Stimulated activated naive B cell treated with anti-CD40 and anti-IgM and Interleukin-4, amounts not matched to agents 10 μg/mL and 1 μg/mL and 100 μg/mL, for 72 hours (primary cell): ENCODE data around the gene ZNRF4.
"Not testable (repeated sequence)": the region's sequence is repeated elsewhere in the genome, so short reads cannot be mapped to it uniquely, and the experiment has no call there.

ENCODE experiments used
- ATAC-seq, 2 donors: fragments of 150-1000 bp; cut with Tn5 transposase; replicated peaks; 2 replicates each; pipeline ENCODE4 v1.10.0; 2021; ENCODE audit warnings: moderate library complexity in 1 of 2
- DNase-seq: peaks from one replicate; pipeline ENCODE4 v3.0.0; 2021
- H3K27ac Mint-ChIP-seq: one replicate; pipeline ENCODE4 v1.8.0; 2022; ENCODE audit warnings: mild to moderate bottlenecking, mixed read lengths
- H3K27me3 Mint-ChIP-seq, 2 donors: one replicate each; pipeline ENCODE4 v1.8.0; 2022; ENCODE audit warnings: mixed read lengths in 2 of 2
- H3K36me3 Mint-ChIP-seq, 2 donors: one replicate each; pipeline ENCODE4 v1.8.0; 2022; ENCODE audit warnings: mixed read lengths in 2 of 2, mild to moderate bottlenecking in 1 of 2
- H3K4me1 Mint-ChIP-seq, 2 donors: one replicate each; pipeline ENCODE4 v1.8.0; 2022; ENCODE audit warnings: mixed read lengths in 2 of 2, mild to moderate bottlenecking in 1 of 2
- H3K4me3 Mint-ChIP-seq, 2 donors: one replicate each; pipeline ENCODE4 v1.8.0; 2022; ENCODE audit warnings: mild to moderate bottlenecking in 2 of 2, mixed read lengths in 2 of 2, moderate library complexity in 1 of 2
- H3K9me3 Mint-ChIP-seq, 2 donors: one replicate each; pipeline ENCODE4 v1.8.0; 2022; ENCODE audit warnings: mixed read lengths in 2 of 2, mild to moderate bottlenecking in 1 of 2

The ZNRF4 gene

GRCh38 chr19:5434970-5435641 is 20.1 kb upstream of the ZNRF4 start:
- Mint-ChIP-seq H3K27me3 (peaks cover 22 to 33% of the 10 kb centered on the region in 2 donors), H3K4me1 (peaks cover 0 to 5% of the 10 kb centered on the region in 2 donors), H3K36me3 (no peaks in the 10 kb centered on the region), H3K9me3 (no peaks in the 10 kb centered on the region), H3K4me3 (no peak overlapping the region), H3K27ac (no peak overlapping the region)
- ATAC-seq (peak; percentile 49 to 68), DNase-seq (no peak)

- DNase-seq (no peak), ATAC-seq (no peak)
- Mint-ChIP-seq H3K9me3 (no peaks in the 10 kb centered on the region), H3K4me1 (peaks cover 0 to 5% of the 10 kb centered on the region in 2 donors), H3K4me3 (no peak overlapping the region), H3K27ac (no peak overlapping the region), H3K27me3 (peaks cover 22 to 33% of the 10 kb centered on the region in 2 donors), H3K36me3 (no peaks in the 10 kb centered on the region)
Measured at GRCh38 chr19:5435642-5436017, 19.6 kb upstream of the ZNRF4 start.

- H3K27me3 Mint-ChIP-seq = peaks cover 17 to 31% of the 10 kb centered on the region in 2 donors
- no peak overlapping the region for H3K27ac Mint-ChIP-seq
- DNase-seq (no peak), ATAC-seq (no peak)
- no peaks in the 10 kb centered on the region for H3K36me3 Mint-ChIP-seq
- peaks cover 0 to 5% of the 10 kb centered on the region in 2 donors for H3K4me1 Mint-ChIP-seq
- H3K4me3 Mint-ChIP-seq = no peak overlapping the region
- H3K9me3 Mint-ChIP-seq = no peaks in the 10 kb centered on the region
Measured at GRCh38 chr19:5436106-5436947, 18.9 kb upstream of the ZNRF4 start.

- peaks cover 0 to 5% of the 10 kb centered on the region in 2 donors for H3K4me1 Mint-ChIP-seq
- peaks cover 17 to 25% of the 10 kb centered on the region in 2 donors for H3K27me3 Mint-ChIP-seq
- DNase-seq = no peak
- H3K4me3 Mint-ChIP-seq = no peak overlapping the region
- no peaks in the 10 kb centered on the region for H3K9me3 Mint-ChIP-seq
- no peak for ATAC-seq
- no peaks in the 10 kb centered on the region for H3K36me3 Mint-ChIP-seq
- no peak overlapping the region for H3K27ac Mint-ChIP-seq
Measured at GRCh38 chr19:5436948-5437306, 18.3 kb upstream of the ZNRF4 start.

GRCh38 chr19:5438756-5439155 is 16.5 kb upstream of the ZNRF4 start:
- not testable (repeated sequence) for H3K27ac Mint-ChIP-seq, ATAC-seq, DNase-seq, H3K4me3 Mint-ChIP-seq, H3K9me3 Mint-ChIP-seq, H3K36me3 Mint-ChIP-seq, H3K4me1 Mint-ChIP-seq
- peaks cover 21 to 30% of the 10 kb centered on the region in 2 donors for H3K27me3 Mint-ChIP-seq

- DNase-seq (no peak), ATAC-seq (no peak)
- Mint-ChIP-seq H3K9me3 (no peaks in the 10 kb centered on the region), H3K36me3 (no peaks in the 10 kb centered on the region), H3K4me3 (no peak overlapping the region), H3K27ac (no peak overlapping the region), H3K27me3 (peaks cover 25 to 35% of the 10 kb centered on the region in 2 donors), H3K4me1 (peaks cover 0 to 5% of the 10 kb centered on the region in 2 donors)
Measured at GRCh38 chr19:5439452-5439851, 15.8 kb upstream of the ZNRF4 start.

GRCh38 chr19:5440299-5440698 is 14.9 kb upstream of the ZNRF4 start:
- Mint-ChIP-seq H3K4me1 (peaks cover 0 to 1% of the 10 kb centered on the region in 2 donors), H3K27me3 (peaks cover 30 to 39% of the 10 kb centered on the region in 2 donors), H3K9me3 (no peaks in the 10 kb centered on the region), H3K36me3 (no peaks in the 10 kb centered on the region), H3K4me3 (no peak overlapping the region), H3K27ac (no peak overlapping the region)
- ATAC-seq = no peak
- no peak for DNase-seq

GRCh38 chr19:5443723-5444122 is 11.5 kb upstream of the ZNRF4 start:
- H3K27ac Mint-ChIP-seq = peak overlapping the region; percentile 60
- H3K4me1 Mint-ChIP-seq = no peaks in the 10 kb centered on the region
- ATAC-seq (no peak), DNase-seq (no peak)
- no peaks in the 10 kb centered on the region for H3K36me3 Mint-ChIP-seq
- H3K27me3 Mint-ChIP-seq = peaks cover 36 to 39% of the 10 kb centered on the region in 2 donors
- H3K4me3 Mint-ChIP-seq = no peak overlapping the region
- no peaks in the 10 kb centered on the region for H3K9me3 Mint-ChIP-seq

- Mint-ChIP-seq H3K36me3 (no peaks in the 10 kb centered on the region), H3K4me3 (no peak overlapping the region), H3K4me1 (no peaks in the 10 kb centered on the region), H3K27ac (no peak overlapping the region), H3K9me3 (no peaks in the 10 kb centered on the region), H3K27me3 (peaks cover 39% of the 10 kb centered on the region in 2 donors)
- no peak for ATAC-seq
- no peak for DNase-seq
Measured at GRCh38 chr19:5444431-5444830, 10.8 kb upstream of the ZNRF4 start.

- DNase-seq = no peak
- Mint-ChIP-seq H3K4me3 (no peak overlapping the region), H3K27ac (no peak overlapping the region), H3K27me3 (peaks cover 44 to 46% of the 10 kb centered on the region in 2 donors), H3K4me1 (no peaks in the 10 kb centered on the region), H3K9me3 (no peaks in the 10 kb centered on the region), H3K36me3 (no peaks in the 10 kb centered on the region)
- no peak for ATAC-seq
Measured at GRCh38 chr19:5445071-5445470, 10.1 kb upstream of the ZNRF4 start.

GRCh38 chr19:5445561-5446055 is 9.6 kb upstream of the ZNRF4 start:
- no peak overlapping the region for H3K4me3 Mint-ChIP-seq
- ATAC-seq (no peak), DNase-seq (no peak)
- H3K36me3 Mint-ChIP-seq = no peaks in the 10 kb centered on the region
- no peak overlapping the region for H3K27ac Mint-ChIP-seq
- H3K4me1 Mint-ChIP-seq = no peaks in the 10 kb centered on the region
- no peaks in the 10 kb centered on the region for H3K9me3 Mint-ChIP-seq
- peaks cover 46 to 48% of the 10 kb centered on the region in 2 donors for H3K27me3 Mint-ChIP-seq

- Mint-ChIP-seq H3K9me3 (no peaks in the 10 kb centered on the region), H3K4me1 (no peaks in the 10 kb centered on the region), H3K27me3 (peaks cover 46 to 48% of the 10 kb centered on the region in 2 donors), H3K4me3 (no peak overlapping the region), H3K36me3 (no peaks in the 10 kb centered on the region), H3K27ac (no peak overlapping the region)
- ATAC-seq (no peak), DNase-seq (no peak)
Measured at GRCh38 chr19:5447700-5448311, 7.4 kb upstream of the ZNRF4 start.

- ATAC-seq (no peak), DNase-seq (no peak)
- peaks cover 44% of the 10 kb centered on the region in 2 donors for H3K27me3 Mint-ChIP-seq
- no peak overlapping the region for H3K4me3 Mint-ChIP-seq
- H3K4me1 Mint-ChIP-seq = no peaks in the 10 kb centered on the region
- peaks cover 0 to 3% of the 10 kb centered on the region in 2 donors for H3K9me3 Mint-ChIP-seq
- H3K27ac Mint-ChIP-seq = no peak overlapping the region
- no peaks in the 10 kb centered on the region for H3K36me3 Mint-ChIP-seq
Measured at GRCh38 chr19:5448374-5448773, 6.8 kb upstream of the ZNRF4 start.

GRCh38 chr19:5450482-5451126 is 4.6 kb upstream of the ZNRF4 start:
- H3K27ac Mint-ChIP-seq = no peak overlapping the region
- no peaks in the 10 kb centered on the region for H3K4me1 Mint-ChIP-seq
- peaks cover 0 to 4% of the 10 kb centered on the region in 2 donors for H3K9me3 Mint-ChIP-seq
- no peak overlapping the region for H3K4me3 Mint-ChIP-seq
- DNase-seq (no peak), ATAC-seq (no peak)
- peaks cover 30 to 37% of the 10 kb centered on the region in 2 donors for H3K27me3 Mint-ChIP-seq
- H3K36me3 Mint-ChIP-seq = no peaks in the 10 kb centered on the region
